Measurements from ENCODE around the gene ISM1.

ISM1 gene

GRCh38 chr20:13259921-13260320, 38.8 kb downstream of the ISM1 start:
- no peak for DNase-seq

- DNase-seq: no peak
These were observed 39.7 kb downstream of the ISM1 start for GRCh38 chr20:13260650-13261279.

GRCh38 chr20:13261460-13262301, 40.6 kb downstream of the ISM1 start:
- DNase-seq: no peak

DNA sequence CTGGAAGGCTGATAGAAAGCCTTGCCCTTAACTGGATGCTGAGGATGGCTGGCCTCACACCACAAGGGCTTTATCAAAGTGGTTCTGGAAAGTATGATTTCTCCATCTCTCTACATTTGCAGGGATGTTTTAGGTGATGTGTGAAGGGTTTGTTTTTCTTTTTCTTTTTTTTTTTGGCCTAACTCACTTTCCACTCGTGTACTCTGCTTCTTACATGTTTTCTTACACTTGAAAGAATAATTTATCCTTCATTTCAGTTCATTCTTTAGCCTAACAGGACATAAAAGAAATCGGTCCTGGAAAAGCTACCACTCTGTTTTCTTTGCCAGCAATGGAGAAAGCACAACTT, 41.2 kb downstream of the ISM1 start:
- DNase-seq: no peak

- DNase-seq: no peak
These were observed 41.7 kb downstream of the ISM1 start for GRCh38 chr20:13262671-13263360.

- DNase-seq: no peak
These were observed 42.4 kb downstream of the ISM1 start for GRCh38 chr20:13263451-13263850.

DNA sequence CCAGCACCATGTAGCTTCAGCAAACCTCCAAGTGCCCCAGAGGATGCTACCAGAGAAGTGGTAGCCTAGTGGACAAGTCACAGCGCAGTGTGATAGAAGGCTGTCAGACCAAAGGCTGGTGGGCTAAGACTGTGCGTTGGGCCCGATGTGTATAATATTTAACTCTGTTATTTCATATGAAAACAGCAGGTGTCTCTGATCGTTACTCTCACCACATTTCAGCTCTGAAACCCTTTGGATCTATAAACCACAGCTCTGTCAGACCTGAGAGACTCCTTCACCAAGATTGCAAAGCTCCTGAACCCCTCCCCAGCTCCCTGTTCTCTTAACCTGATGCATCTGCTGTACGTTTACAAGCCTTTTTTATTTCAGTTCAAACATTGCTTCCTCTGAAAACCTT, 43.8 kb downstream of the ISM1 start:
- no peak for DNase-seq

DNA sequence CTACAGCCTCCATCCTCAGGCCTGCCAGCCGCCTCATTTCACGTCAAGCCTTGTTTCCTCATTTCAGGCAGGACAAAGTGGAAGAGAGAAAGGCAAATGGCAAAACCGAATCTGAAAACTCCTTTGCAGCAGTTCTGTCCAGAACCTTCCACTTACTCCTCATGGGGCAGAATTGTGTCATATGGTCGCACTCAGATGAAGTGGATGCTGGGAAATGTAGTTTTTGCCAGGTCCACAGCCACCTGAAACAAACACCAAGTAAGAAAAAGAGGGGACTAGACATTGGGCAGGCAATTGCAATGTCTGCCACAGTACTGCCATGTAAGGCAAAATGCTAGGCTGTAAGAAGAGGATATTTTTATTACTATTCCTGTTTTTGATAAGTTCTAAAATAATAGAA, 44.9 kb downstream of the ISM1 start:
- no peak for DNase-seq

DNA sequence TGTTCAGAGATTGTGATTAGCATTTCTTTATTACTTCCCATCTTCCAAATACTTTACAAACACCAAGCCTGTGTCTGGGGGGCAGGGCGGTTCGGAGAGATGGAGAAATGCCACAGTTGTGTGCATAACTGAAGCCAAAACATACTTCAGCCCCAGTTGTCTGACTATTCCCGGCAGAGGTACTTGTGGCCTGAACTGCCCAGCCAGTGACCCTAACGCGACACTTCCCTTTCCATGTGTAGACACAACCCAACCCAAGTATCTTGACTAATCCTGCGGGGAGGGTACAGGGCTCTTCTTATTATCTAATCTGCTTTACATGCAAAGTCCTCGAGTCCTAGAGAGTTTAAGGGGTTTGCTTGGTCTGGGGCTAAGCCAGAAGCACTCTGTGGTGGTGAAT, 46.2 kb downstream of the ISM1 start:
- DNase-seq: no peak

DNA sequence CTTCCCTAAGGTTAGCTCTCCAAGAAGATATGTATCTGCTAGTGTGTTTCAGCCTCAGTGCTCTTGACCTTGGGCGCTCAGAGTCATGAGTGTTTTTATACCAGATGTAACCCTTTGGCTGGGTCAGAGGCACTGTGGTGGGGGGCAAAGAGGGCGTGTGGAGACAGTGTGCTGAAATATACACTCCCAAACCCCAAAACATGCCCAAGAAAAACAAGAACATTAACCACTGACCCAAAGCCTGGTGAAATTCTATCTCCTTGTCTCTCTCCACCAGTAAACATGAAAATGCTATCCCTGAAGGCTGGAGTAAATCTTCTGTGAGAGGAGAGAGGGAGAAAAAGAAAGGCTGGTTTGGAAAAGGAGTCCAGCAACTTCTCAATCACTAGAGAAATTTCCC, 47.9 kb downstream of the ISM1 start:
- no peak for DNase-seq

DNA sequence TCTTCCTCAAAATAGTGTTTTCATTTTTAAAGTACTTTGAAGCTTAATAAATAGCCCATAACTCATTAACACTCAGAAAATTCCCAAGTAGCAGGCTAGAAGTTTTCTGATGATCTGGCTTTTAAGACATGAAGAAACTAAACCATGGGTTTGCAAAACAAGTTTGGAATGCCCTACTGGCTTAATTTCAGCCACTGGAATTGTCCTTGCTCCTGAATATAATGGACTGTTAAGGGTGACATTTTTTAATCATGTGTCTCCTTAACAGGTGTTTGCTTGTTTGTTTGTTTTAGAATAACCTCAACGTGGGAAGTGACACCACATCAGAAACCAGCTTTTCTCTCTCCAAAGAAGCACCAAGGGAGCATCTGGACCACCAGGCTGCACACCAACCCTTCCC, 49.1 kb downstream of the ISM1 start:
- no peak for DNase-seq

DNA sequence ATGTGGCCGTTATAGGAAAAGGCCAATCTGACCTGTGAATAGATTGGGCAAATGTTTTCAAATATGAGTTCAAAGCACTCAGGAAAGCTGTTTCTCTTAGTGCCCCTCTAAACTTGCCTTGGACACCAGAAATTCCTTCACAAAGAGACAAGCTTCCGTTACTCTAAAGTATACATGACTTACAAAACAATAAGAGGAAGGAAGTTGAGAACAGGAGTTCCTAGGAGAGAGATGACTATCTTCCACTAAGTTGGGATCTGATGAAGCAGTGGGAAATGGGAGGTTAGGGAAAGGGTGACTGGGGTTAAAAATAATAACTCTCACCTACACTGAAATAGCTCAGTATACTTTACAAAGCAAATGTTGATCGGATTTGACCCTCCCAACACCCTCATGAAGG, 50.0 kb downstream of the ISM1 start:
- DNase-seq: no peak

- no peak for DNase-seq
These were observed 51.2 kb downstream of the ISM1 start for GRCh38 chr20:13271977-13272975.

DNA sequence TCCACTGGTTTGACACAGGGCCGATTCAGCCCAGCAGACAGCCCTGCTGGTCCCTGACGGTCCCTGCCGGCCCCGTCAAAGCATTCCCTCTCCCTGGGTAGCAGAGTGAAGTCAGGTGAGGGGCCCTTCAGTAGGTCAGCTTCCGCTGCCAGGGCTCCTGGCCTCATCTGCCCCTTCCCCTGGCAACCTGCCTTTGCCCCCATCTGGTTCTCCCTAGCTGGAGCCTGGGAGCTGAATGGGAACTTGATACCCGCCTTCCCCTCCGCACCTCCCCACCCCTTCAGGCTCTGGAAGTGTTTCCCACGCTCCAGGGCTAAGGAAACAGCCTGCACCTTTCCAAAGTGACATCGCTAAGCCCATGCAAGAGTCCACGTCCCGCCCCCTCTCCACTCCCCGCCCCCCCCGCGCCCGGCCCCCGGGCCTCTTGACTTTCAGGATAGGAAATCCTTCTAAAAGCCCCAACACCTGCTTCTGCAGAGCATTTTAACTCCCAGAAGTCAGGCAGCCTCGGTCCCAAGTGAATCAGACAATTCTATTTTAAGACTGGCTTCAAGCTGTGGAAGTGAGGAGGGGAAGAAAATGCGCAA, 53.3 kb downstream of the ISM1 start:
- DNase-seq: no peak

DNA sequence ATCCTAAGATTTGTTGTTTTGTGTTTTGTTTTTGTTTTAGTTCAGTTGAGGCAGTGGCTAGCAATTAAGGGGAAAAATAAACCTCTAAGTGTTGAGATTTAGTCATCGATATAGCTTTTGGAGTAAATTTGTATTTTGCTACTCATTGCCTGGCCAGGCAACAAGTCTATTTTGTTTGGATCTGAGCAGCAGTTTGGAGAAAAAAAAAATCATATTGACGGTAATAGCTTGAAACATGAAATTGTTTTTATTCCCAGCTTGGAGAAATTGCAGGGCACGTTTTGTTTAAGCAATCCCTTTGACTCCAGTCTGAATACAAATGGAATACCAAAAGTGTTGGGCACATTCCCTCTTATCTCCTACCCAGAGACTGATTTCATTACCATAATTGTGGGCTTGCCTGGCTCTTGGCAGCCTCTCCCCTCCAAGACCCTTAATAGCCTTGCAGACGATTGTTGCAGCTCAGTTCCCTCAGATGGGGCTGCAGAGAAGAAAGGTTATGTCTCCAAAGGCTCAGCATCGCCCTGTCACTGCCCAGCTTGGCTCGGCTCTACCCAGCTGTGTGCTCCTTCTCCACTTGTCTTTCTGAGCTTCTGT, 56.0 kb downstream of the ISM1 start:
- DNase-seq: no peak

- DNase-seq: no peak
These were observed 56.7 kb downstream of the ISM1 start for GRCh38 chr20:13277663-13278295.

DNA sequence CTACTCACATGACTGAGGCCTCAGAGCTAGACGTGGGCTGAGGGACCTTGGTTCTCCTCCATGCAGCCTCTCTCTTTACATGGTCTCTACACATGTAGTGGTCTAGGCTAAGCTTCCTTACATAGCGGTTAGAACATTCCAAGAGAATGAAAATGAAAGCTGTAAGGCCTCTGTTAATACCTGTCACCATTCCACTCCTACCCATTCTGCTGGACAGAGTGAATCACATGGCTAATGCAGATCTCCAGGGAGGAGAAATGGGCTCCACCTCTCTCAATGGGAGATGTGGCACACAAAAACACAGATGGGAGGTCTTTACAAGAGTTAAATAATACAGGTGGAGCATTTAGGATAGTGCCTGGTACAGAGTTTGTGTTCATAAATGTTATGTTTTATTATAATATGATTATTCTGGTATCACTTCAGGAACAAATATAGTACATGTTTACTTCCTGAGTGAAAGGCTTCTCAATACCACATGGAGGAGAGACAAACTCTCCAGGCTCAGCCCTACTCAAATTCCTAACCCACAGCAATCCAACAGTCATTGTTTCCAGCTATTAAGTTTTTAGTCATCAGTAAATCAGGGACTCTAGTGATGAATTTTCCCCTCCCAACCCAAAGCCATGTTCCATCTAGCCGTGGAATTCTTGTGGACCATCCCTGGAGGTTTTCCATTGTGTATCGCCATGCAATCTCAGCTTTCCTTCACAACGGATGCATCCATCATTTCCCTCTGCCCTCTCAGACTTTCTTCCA, 57.9 kb downstream of the ISM1 start:
- DNase-seq: no peak

DNA sequence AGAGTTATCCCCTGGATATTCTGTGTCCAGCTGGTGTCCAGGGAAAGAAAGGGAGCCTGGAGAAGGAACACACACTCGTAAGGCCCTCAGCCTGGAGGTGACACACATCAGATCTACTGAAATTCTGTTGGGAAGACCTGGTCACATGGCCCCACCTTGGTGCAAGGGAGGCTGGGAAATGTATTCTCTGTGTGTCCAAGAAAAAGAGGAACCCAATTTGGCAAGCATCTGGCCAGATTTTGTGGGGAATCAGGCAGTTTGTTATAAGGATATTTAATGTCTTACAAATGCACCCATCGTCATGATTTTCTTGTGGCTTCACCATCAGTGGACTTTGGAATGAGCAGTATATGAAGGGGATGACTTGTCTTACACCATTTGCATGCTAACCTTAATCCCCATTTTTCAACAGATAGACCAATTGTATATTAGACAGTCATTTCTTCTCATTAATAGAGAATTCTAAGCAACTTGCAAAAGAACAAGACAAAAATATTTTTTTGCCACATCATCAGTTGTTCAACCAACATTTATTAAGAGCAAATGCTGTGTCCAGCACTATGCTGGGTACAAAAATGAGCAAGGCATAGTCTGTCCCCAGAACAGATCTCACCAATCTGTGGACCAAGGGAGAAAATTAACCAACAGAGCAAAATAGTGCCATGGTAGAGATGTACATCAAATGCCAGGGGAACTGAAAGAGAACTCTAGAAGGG, 59.7 kb downstream of the ISM1 start:
- DNase-seq: no peak

- no peak for DNase-seq
These were observed 63.1 kb downstream of the ISM1 start for GRCh38 chr20:13283869-13284829.
